ENCODE measurements around the gene PAIP2B.

DNA sequence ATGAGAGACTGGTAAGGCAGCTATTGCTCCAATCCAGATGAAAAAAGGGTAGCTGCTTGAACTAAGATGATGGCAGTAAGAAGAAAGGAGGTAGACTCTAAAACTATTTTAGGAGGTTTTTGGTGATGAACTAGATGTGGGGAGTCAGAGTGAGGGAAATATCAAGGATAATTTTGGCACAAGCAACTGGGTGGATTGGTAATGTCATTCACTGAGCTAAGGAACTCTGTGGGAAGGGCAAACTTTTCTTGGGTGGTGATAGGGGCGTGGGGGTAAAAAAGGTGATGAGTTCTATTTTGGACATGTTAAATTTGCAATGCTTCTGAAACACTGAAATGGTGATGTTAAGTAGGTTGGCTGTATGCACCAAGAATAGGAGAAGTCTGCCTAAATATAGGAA is 19.3 kb downstream of the PAIP2B start:
- TF ChIP-seq, protein P1, sequence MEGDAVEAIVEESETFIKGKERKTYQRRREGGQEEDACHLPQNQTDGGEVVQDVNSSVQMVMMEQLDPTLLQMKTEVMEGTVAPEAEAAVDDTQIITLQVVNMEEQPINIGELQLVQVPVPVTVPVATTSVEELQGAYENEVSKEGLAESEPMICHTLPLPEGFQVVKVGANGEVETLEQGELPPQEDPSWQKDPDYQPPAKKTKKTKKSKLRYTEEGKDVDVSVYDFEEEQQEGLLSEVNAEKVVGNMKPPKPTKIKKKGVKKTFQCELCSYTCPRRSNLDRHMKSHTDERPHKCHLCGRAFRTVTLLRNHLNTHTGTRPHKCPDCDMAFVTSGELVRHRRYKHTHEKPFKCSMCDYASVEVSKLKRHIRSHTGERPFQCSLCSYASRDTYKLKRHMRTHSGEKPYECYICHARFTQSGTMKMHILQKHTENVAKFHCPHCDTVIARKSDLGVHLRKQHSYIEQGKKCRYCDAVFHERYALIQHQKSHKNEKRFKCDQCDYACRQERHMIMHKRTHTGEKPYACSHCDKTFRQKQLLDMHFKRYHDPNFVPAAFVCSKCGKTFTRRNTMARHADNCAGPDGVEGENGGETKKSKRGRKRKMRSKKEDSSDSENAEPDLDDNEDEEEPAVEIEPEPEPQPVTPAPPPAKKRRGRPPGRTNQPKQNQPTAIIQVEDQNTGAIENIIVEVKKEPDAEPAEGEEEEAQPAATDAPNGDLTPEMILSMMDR (IDR thresholded peaks at IDR 0.05): no peak
- TF ChIP-seq POLR2A (IDR thresholded peaks at IDR 0.05): no peak
